ENCODE measurements around the gene TMEM220. TPM values are rescaled to one million over a fixed set of nuclear protein-coding genes. Genes with fewer than 3 reads are reported as not detected.

TMEM220 gene
- total RNA-seq (1 to 10 TPM; 1.8 to 3.0 TPM), polyA plus RNA-seq (1 to 10 TPM; 2.8 to 3.5 TPM)

GRCh38 chr17:10729334-10730193 is at the start of gene TMEM220:
TMEM220 (minus strand) TSS chr17:10730023; CDS start chr17:10729851, 172 bp downstream.
- Mint-ChIP-seq H3K9me3 (no peaks in the 10 kb centered on the region), H3K36me3 (no peaks in the 10 kb centered on the region), H3K27me3 (peaks cover 0 to 2% of the 10 kb centered on the region in 2 donors), H3K4me3 (peak within 1 kb of the TSS; percentile 87 to 93 (median 91)), H3K4me1 (peaks cover 3 to 20% (median 6%) of the 10 kb centered on the region in 4 donors), H3K27ac (peak within 1 kb of the TSS in 6 of 7 donors; percentile 38 to 90 (median 72))
- Histone ChIP-seq H3K4me1 (ENCODE audit: insufficient read depth, low read length) (no peaks in the 10 kb centered on the region), H3K27me3 (ENCODE audit: insufficient read depth, low read length) (no peaks in the 10 kb centered on the region), H3K9me3 (ENCODE audit: control insufficient read depth in 1 of 2, low read length in 2 of 2) (no peaks in the 10 kb centered on the region), H3K36me3 (ENCODE audit: insufficient read depth, low read length) (no peaks in the 10 kb centered on the region), H3K4me3 (ENCODE audit: low read length in 2 of 2) (peak within 1 kb of the TSS; percentile 22 to 46), H3K27ac (ENCODE audit: low read depth, low read length) (no peak within 1 kb of the TSS)
- ChIA-PET CTCF (ENCODE audit: partially characterized antibody) (interaction anchor here (0.7 to 1.7 kb wide), 2 partner anchors 19 to 83 kb away, joined by 3 to 5 read pairs; no protein-coding TSS in a partner anchor), POLR2A (ENCODE audit: partially characterized antibody) (no interaction called here)
- intact Hi-C loops (cut with micrococcal nuclease): loop anchor here (1.0 kb wide), 1 partner anchor 32 kb away; the partner anchor contains the start of genes ADPRM and SCO1
- peak in 4 of 5 donors; percentile 17 to 22 (median 19) for DNase-seq

- no peak for DNase-seq
- Mint-ChIP-seq H3K36me3 (peaks cover 2 to 10% of the 10 kb centered on the region in 2 donors), H3K9me3 (peaks cover 6 to 27% (median 18%) of the 10 kb centered on the region in 8 donors), H3K4me3 (no peak overlapping the region), H3K27me3 (peaks cover 4 to 5% of the 10 kb centered on the region in 2 donors), H3K4me1 (no peaks in the 10 kb centered on the region), H3K27ac (no peak overlapping the region)
- H3K27ac ChIP-seq (ENCODE audit: low read depth, low read length): no peak overlapping the region
- H3K4me3 ChIP-seq (ENCODE audit: low read length in 2 of 2): no peak overlapping the region
- ChIA-PET CTCF (ENCODE audit: partially characterized antibody) (no interaction called here), POLR2A (ENCODE audit: partially characterized antibody) (no interaction called here)
- H3K4me1 ChIP-seq (ENCODE audit: insufficient read depth, low read length): no peaks in the 10 kb centered on the region
- intact Hi-C loops (cut with micrococcal nuclease): no loop called here
- peaks cover 0 to 4% of the 10 kb centered on the region in 2 donors for H3K9me3 ChIP-seq (ENCODE audit: control insufficient read depth in 1 of 2, low read length in 2 of 2)
- no peaks in the 10 kb centered on the region for H3K36me3 ChIP-seq (ENCODE audit: insufficient read depth, low read length)
- H3K27me3 ChIP-seq (ENCODE audit: insufficient read depth, low read length): no peaks in the 10 kb centered on the region
Observed at GRCh38 chr17:10779609-10780008, 49.8 kb upstream of the TMEM220 start.

GRCh38 chr17:10777890-10778289 is 48.1 kb upstream of the TMEM220 start:
- no peaks in the 10 kb centered on the region for H3K36me3 ChIP-seq (ENCODE audit: insufficient read depth, low read length)
- H3K27me3 Mint-ChIP-seq: peaks cover 3 to 5% of the 10 kb centered on the region in 2 donors
- H3K27ac Mint-ChIP-seq: no peak overlapping the region
- DNase-seq: no peak
- no peaks in the 10 kb centered on the region for H3K9me3 ChIP-seq (ENCODE audit: control insufficient read depth in 1 of 2, low read length in 2 of 2)
- no peak overlapping the region for H3K4me3 ChIP-seq (ENCODE audit: low read length in 2 of 2)
- no peak overlapping the region for H3K27ac ChIP-seq (ENCODE audit: low read depth, low read length)
- no peak overlapping the region for H3K4me3 Mint-ChIP-seq
- H3K4me1 Mint-ChIP-seq: no peaks in the 10 kb centered on the region
- H3K36me3 Mint-ChIP-seq: peaks cover 2 to 11% of the 10 kb centered on the region in 2 donors
- H3K27me3 ChIP-seq (ENCODE audit: insufficient read depth, low read length): no peaks in the 10 kb centered on the region
- intact Hi-C loops (cut with micrococcal nuclease): no loop called here
- ChIA-PET CTCF (ENCODE audit: partially characterized antibody) (no interaction called here), POLR2A (ENCODE audit: partially characterized antibody) (no interaction called here)
- H3K9me3 Mint-ChIP-seq: peaks cover 3 to 20% (median 11%) of the 10 kb centered on the region in 8 donors
- H3K4me1 ChIP-seq (ENCODE audit: insufficient read depth, low read length): no peaks in the 10 kb centered on the region

- no peak for DNase-seq
- H3K27me3 Mint-ChIP-seq: peaks cover 0 to 5% of the 10 kb centered on the region in 2 donors
- intact Hi-C loops (cut with micrococcal nuclease): no loop called here
- peaks cover 2 to 9% of the 10 kb centered on the region in 2 donors for H3K36me3 Mint-ChIP-seq
- no peaks in the 10 kb centered on the region for H3K4me1 Mint-ChIP-seq
- Histone ChIP-seq H3K27ac (ENCODE audit: low read depth, low read length) (no peak overlapping the region), H3K4me1 (ENCODE audit: insufficient read depth, low read length) (no peaks in the 10 kb centered on the region), H3K4me3 (ENCODE audit: low read length in 2 of 2) (no peak overlapping the region), H3K36me3 (ENCODE audit: insufficient read depth, low read length) (no peaks in the 10 kb centered on the region), H3K27me3 (ENCODE audit: insufficient read depth, low read length) (no peaks in the 10 kb centered on the region), H3K9me3 (ENCODE audit: control insufficient read depth in 1 of 2, low read length in 2 of 2) (peaks cover 0 to 3% of the 10 kb centered on the region in 2 donors)
- no peak overlapping the region for H3K27ac Mint-ChIP-seq
- POLR2A ChIA-PET (ENCODE audit: partially characterized antibody): no interaction called here
- CTCF ChIA-PET (ENCODE audit: partially characterized antibody): no interaction called here
- H3K4me3 Mint-ChIP-seq: no peak overlapping the region
- H3K9me3 Mint-ChIP-seq: peaks cover 0 to 19% (median 10%) of the 10 kb centered on the region in 8 donors
Observed at GRCh38 chr17:10777131-10777807, 47.4 kb upstream of the TMEM220 start.

GRCh38 chr17:10776381-10776780 is 46.6 kb upstream of the TMEM220 start:
- no peak overlapping the region for H3K27ac Mint-ChIP-seq
- Histone ChIP-seq H3K36me3 (ENCODE audit: insufficient read depth, low read length) (no peaks in the 10 kb centered on the region), H3K9me3 (ENCODE audit: control insufficient read depth in 1 of 2, low read length in 2 of 2) (peaks cover 0 to 5% of the 10 kb centered on the region in 2 donors), H3K27ac (ENCODE audit: low read depth, low read length) (no peak overlapping the region), H3K27me3 (ENCODE audit: insufficient read depth, low read length) (no peaks in the 10 kb centered on the region), H3K4me1 (ENCODE audit: insufficient read depth, low read length) (no peaks in the 10 kb centered on the region), H3K4me3 (ENCODE audit: low read length in 2 of 2) (no peak overlapping the region)
- H3K4me3 Mint-ChIP-seq: no peak overlapping the region
- peaks cover 0 to 5% of the 10 kb centered on the region in 2 donors for H3K27me3 Mint-ChIP-seq
- peaks cover 2 to 27% (median 14%) of the 10 kb centered on the region in 8 donors for H3K9me3 Mint-ChIP-seq
- DNase-seq: no peak
- peaks cover 2 to 13% of the 10 kb centered on the region in 2 donors for H3K36me3 Mint-ChIP-seq
- H3K4me1 Mint-ChIP-seq: no peaks in the 10 kb centered on the region
- CTCF ChIA-PET (ENCODE audit: partially characterized antibody): no interaction called here
- POLR2A ChIA-PET (ENCODE audit: partially characterized antibody): no interaction called here
- intact Hi-C loops (cut with micrococcal nuclease): no loop called here

GRCh38 chr17:10775740-10776356 is 46.0 kb upstream of the TMEM220 start:
- Mint-ChIP-seq H3K4me1 (no peaks in the 10 kb centered on the region), H3K9me3 (peaks cover 2 to 32% (median 16%) of the 10 kb centered on the region in 8 donors), H3K27me3 (peaks cover 0 to 5% of the 10 kb centered on the region in 2 donors), H3K4me3 (no peak overlapping the region), H3K27ac (no peak overlapping the region), H3K36me3 (peaks cover 2 to 15% of the 10 kb centered on the region in 2 donors)
- Histone ChIP-seq H3K9me3 (ENCODE audit: control insufficient read depth in 1 of 2, low read length in 2 of 2) (peaks cover 0 to 5% of the 10 kb centered on the region in 2 donors), H3K4me1 (ENCODE audit: insufficient read depth, low read length) (no peaks in the 10 kb centered on the region), H3K36me3 (ENCODE audit: insufficient read depth, low read length) (no peaks in the 10 kb centered on the region), H3K27ac (ENCODE audit: low read depth, low read length) (no peak overlapping the region), H3K27me3 (ENCODE audit: insufficient read depth, low read length) (no peaks in the 10 kb centered on the region), H3K4me3 (ENCODE audit: low read length in 2 of 2) (no peak overlapping the region)
- POLR2A ChIA-PET (ENCODE audit: partially characterized antibody): no interaction called here
- CTCF ChIA-PET (ENCODE audit: partially characterized antibody): no interaction called here
- intact Hi-C loops (cut with micrococcal nuclease): no loop called here
- no peak for DNase-seq

GRCh38 chr17:10775058-10775457 is 45.2 kb upstream of the TMEM220 start:
- Mint-ChIP-seq H3K27me3 (peaks cover 0 to 4% of the 10 kb centered on the region in 2 donors), H3K4me1 (no peaks in the 10 kb centered on the region), H3K27ac (no peak overlapping the region), H3K36me3 (peaks cover 2 to 15% of the 10 kb centered on the region in 2 donors), H3K9me3 (peaks cover 2 to 32% (median 14%) of the 10 kb centered on the region in 8 donors), H3K4me3 (no peak overlapping the region)
- Histone ChIP-seq H3K27ac (ENCODE audit: low read depth, low read length) (no peak overlapping the region), H3K9me3 (ENCODE audit: control insufficient read depth in 1 of 2, low read length in 2 of 2) (peaks cover 0 to 5% of the 10 kb centered on the region in 2 donors), H3K36me3 (ENCODE audit: insufficient read depth, low read length) (no peaks in the 10 kb centered on the region), H3K27me3 (ENCODE audit: insufficient read depth, low read length) (no peaks in the 10 kb centered on the region), H3K4me3 (ENCODE audit: low read length in 2 of 2) (no peak overlapping the region), H3K4me1 (ENCODE audit: insufficient read depth, low read length) (no peaks in the 10 kb centered on the region)
- intact Hi-C loops (cut with micrococcal nuclease): no loop called here
- no peak for DNase-seq
- ChIA-PET POLR2A (ENCODE audit: partially characterized antibody) (no interaction called here), CTCF (ENCODE audit: partially characterized antibody) (no interaction called here)
